Neural cell (in vitro differentiated cells): ENCODE results near the gene TRPM1.

Experiments used
- CTCF ChIP-seq: fragments of 450-650 bp; IDR thresholded peaks from 2 replicates; pipeline ENCODE4 v1.5.1; 2014; ENCODE audit warnings: antibody characterized with exemption, mild to moderate bottlenecking, moderate library complexity; ENCODE audit not compliant: poor library complexity, severe bottlenecking
- EZH2 ChIP-seq: fragments of 200-600, 300-800 bp; shearing (Covaris generic), sonication (generic); IDR thresholded peaks from 2 replicates; pipeline ENCODE4 v1.6.1; 2014; ENCODE audit warnings: antibody characterized with exemption, low read length, borderline replicate concordance, mild to moderate bottlenecking; ENCODE audit not compliant: insufficient read depth, poor library complexity, severe bottlenecking
- POLR2AphosphoS5 ChIP-seq: IDR thresholded peaks from 2 replicates; pipeline ENCODE4 v1.6.1; 2012
- RAD21 ChIP-seq: fragments of 450-650 bp; conservative IDR thresholded peaks from 2 replicates; pipeline ENCODE4 v1.6.1; 2014; ENCODE audit warnings: antibody characterized with exemption, mild to moderate bottlenecking, moderate library complexity
- SMC3 ChIP-seq: fragments of 450-650 bp; conservative IDR thresholded peaks from 2 replicates; pipeline ENCODE4 v1.6.1; 2014; ENCODE audit warnings: antibody characterized with exemption, mild to moderate bottlenecking, moderate library complexity; ENCODE audit not compliant: poor library complexity
- TF ChIP-seq, protein P1 (sequence below): IDR thresholded peaks from 2 replicates; pipeline ENCODE4 v1.6.1; 2012; ENCODE audit warnings: borderline replicate concordance

GRCh38 chr15:31065824-31066223 is 35.7 kb downstream of the TRPM1 start:
- TF ChIP-seq RAD21 (no peak), CTCF (no peak), EZH2 (no peak), POLR2AphosphoS5 (no peak), SMC3 (no peak)
- TF ChIP-seq, protein P1, sequence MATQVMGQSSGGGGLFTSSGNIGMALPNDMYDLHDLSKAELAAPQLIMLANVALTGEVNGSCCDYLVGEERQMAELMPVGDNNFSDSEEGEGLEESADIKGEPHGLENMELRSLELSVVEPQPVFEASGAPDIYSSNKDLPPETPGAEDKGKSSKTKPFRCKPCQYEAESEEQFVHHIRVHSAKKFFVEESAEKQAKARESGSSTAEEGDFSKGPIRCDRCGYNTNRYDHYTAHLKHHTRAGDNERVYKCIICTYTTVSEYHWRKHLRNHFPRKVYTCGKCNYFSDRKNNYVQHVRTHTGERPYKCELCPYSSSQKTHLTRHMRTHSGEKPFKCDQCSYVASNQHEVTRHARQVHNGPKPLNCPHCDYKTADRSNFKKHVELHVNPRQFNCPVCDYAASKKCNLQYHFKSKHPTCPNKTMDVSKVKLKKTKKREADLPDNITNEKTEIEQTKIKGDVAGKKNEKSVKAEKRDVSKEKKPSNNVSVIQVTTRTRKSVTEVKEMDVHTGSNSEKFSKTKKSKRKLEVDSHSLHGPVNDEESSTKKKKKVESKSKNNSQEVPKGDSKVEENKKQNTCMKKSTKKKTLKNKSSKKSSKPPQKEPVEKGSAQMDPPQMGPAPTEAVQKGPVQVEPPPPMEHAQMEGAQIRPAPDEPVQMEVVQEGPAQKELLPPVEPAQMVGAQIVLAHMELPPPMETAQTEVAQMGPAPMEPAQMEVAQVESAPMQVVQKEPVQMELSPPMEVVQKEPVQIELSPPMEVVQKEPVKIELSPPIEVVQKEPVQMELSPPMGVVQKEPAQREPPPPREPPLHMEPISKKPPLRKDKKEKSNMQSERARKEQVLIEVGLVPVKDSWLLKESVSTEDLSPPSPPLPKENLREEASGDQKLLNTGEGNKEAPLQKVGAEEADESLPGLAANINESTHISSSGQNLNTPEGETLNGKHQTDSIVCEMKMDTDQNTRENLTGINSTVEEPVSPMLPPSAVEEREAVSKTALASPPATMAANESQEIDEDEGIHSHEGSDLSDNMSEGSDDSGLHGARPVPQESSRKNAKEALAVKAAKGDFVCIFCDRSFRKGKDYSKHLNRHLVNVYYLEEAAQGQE: no peak
